ENCODE data around the gene RAB4B.
"Not testable (repeated sequence)": the region's sequence is repeated elsewhere in the genome, so short reads cannot be mapped to it uniquely, and the experiment has no call there.

The RAB4B gene

DNA sequence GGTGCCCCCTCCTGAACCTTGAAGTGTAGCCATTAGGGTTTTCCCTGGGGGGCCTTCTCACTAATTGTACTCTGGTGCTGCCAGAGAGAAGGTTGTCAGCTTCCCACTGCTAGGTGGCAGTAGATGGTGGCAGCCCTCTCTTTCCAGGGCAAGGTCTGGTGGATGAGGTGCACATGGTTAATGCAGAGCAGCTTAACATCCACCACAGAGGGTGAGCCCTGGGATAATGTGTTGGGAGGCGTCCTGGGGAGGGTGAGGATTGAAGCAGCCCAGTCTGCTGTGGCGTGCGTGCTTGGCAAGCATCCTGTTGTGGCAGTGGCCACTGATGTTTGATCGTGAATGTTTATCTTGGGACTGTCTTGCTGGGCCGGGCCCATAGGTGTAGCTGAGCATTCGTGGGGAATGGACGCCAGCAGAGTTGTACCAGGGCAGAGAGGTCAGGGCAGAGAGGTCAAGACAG lies 26.8 kb downstream of the RAB4B start:
- peak in 1 of 2 donors; percentile 40 for DNase-seq

GRCh38 chr19:40805258-40805868 lies 27.3 kb downstream of the RAB4B start:
- peak; percentile 36 to 73 for DNase-seq

DNA sequence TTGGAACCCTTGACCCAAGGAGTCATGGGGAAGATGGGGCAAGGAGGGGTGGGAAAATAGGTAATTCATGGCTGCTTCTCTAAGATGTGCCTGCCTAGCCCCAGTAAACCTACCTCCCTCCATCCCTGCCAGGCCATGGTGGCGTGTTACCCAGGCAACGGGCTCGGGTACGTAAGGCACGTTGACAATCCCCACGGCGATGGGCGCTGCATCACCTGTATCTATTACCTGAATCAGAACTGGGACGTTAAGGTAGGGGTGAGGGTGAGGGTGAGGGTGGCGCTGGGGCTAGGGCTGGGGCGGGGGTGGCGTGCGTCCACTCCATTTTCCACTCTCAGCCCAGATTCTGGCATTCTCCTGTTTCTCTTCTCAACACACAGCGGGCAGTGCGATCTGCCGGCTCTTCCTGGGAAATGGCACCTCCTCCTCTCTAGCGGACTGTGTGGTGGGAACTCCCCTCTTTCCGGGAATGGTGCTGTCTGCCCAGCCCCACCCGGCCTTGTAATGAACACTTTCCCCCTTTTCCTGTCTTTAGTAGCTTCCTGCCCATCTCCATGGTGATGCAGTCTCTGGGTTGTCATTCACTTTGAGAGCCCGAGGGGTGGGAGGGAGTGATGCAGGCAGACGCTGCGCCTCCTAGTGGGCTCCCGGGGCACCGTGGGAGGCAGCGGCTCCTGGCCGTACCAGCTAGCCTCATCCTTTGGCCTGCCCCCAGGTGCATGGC lies 28.5 kb downstream of the RAB4B start:
- peak; percentile 89 to 95 for DNase-seq

- peak in 1 of 2 donors; percentile 46 for DNase-seq
These were observed 29.3 kb downstream of the RAB4B start for GRCh38 chr19:40807147-40808020.

GRCh38 chr19:40808021-40808325 lies 29.9 kb downstream of the RAB4B start:
- no peak for DNase-seq

DNA sequence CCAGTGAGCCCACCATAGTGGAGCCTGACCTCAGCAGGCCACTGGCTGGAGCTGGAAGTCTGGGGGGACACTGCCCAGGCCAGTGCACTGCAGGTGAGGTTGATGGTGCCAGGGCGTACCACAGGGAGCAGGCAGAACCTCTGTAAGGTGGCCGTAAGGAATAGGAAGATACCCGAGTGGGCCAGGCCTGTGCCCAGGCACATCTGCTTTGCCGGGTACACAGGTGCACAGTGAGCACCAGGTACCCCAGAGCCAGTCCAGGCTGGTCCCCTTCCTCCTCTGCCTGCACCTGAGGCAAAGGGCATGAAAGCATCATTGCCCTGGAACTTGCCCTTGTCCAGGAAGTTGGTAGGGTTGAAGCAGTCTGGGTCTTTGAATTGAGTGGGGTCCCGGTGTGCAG lies 30.4 kb downstream of the RAB4B start:
- DNase-seq = no peak

GRCh38 chr19:40809358-40810086 lies 31.5 kb downstream of the RAB4B start:
- no peak for DNase-seq

DNA sequence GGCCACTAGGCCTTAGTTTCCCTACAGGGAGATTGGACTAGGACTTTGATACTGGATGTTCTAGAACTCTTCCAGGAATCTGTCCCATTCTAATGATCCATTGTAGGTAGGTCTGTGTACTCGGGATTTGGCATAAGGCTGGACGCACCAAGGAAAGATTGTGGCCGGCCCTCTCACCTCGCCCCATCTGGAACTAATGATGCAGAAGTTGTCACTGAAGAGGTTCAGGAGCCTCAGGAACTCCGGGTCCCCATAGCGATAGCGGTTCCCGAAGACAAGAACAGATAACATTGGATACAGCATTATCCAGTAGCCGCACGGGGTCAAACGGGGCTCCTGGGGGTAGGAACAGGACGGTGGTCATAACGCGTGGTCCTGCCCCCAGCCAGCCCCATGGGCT lies 32.1 kb downstream of the RAB4B start:
- no peak for DNase-seq

DNA sequence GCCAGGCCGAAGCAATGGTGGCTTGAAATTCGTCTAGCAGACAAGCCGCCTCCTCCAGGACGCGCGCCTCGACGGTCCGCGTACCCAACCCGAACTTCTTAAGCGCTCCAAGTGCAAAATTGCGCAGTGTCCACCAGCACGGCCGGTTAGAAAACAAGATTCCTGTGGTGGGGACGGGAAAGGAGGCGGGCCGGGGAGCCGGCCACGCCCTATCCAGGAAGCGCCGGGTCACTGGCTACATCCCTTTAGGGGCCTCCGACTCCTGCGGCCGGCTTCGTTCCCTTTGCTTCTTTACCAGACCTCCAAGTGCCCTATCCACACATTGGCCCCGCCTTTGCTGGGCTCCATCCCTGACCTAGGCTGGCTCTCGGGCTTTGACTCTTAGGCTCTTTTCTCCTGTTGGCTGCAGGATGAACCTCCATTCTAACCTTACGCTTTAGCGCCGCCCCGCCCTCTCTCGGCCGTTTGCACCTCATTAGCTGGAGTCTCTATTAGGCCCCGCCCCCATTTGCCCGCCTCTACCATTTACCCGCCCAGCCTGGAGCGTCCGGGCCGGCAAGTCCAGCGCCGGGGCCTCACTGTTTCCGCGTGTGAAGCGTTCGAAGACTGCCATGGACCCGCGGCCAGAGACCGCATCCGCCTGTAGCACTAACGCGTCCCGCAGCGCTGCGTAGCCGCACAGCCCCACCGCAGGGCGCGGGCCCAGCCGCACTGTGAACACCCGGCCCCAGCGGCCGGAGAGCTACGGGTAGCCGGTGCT lies 32.8 kb downstream of the RAB4B start:
- DNase-seq = peak; percentile 64 to 67

- peak in 1 of 2 donors; percentile 26 for DNase-seq
These were observed 33.7 kb downstream of the RAB4B start for GRCh38 chr19:40811478-40812341.

DNA sequence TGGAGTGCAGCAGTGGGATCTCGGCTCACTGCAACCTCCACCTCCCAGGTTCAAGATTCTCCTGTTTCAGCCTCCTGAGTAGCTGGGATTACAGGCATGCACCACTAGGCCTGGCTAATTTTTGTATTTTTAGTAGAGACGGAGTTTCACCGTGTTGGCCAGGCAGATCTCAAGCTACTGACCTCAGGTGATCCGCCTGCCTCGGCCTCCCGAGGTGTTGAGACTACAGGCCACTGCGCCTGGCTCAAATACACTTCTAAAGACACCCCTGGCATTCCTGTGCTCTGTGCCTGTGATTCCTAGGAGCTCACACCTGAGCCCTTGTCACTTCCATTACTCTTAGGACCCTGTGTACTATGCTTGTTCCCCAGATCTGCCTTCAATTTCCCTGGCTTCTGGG lies 34.5 kb downstream of the RAB4B start:
- DNase-seq = not testable (repeated sequence)

GRCh38 chr19:40813182-40813581 lies 35.1 kb downstream of the RAB4B start:
- DNase-seq = no peak

DNA sequence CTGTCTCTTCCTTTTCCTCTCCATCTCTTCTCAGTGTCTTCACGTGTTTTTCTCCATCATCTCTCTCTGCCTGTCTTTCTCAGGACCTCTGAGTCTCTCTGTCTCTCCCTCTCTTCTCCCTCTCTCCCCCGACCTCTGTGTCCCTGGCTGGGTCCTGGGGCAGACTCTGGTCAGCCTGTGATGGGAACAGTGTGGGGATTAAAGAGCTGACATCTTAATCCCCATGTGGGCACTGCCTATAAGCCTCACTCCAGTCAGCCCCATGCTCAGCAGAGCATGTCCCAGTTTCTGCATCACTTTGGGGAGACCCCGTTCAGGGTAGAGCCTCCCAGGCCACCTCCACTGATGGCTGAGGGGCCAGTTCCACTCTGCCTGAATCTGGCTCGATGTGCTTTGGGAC lies 37.2 kb downstream of the RAB4B start:
- DNase-seq = no peak

DNA sequence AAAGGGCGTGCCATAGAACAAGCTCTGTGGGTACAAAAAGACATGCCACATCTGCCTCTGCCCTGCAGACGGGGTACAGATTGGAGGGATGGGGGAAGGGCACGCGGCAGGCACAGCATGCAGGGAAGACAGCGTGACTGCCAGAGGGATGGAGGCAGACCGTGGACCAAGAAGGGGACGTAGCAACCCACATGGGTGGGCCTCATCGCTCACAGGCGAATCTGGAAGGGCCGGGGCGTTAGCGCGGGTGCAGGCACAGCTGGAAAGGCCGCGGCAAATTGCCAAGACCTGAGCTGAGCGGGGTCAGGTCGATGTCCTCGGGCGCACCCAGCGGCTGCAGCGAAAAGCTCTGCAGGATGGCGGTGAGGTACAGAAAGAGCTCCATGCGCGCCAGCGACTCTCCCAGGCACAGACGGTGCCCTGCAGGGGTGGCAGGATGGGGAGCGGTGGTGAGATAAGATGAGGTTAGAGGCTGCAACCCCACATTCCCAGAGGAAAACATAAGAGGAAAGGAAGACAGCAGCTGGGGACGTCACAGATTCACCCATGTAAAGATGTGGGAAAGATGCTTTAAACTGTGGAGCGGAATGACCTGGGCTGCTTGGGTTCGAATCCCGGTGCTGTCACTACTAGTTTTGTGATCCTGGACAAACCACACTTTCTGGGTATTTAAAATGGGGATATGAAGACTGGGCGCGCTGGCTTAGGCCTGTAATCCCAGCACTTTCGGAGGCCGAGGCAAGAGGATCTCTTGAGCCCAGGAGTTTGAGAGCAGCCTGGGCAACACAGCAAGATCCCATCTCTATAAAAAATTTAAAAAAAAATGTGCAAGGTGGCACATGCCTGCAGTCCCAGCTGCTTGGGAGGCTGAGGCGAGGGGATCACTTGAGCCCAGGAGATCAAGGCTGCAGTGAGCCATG lies 40.7 kb downstream of the RAB4B start:
- peak; percentile 80 to 86 for DNase-seq

DNA sequence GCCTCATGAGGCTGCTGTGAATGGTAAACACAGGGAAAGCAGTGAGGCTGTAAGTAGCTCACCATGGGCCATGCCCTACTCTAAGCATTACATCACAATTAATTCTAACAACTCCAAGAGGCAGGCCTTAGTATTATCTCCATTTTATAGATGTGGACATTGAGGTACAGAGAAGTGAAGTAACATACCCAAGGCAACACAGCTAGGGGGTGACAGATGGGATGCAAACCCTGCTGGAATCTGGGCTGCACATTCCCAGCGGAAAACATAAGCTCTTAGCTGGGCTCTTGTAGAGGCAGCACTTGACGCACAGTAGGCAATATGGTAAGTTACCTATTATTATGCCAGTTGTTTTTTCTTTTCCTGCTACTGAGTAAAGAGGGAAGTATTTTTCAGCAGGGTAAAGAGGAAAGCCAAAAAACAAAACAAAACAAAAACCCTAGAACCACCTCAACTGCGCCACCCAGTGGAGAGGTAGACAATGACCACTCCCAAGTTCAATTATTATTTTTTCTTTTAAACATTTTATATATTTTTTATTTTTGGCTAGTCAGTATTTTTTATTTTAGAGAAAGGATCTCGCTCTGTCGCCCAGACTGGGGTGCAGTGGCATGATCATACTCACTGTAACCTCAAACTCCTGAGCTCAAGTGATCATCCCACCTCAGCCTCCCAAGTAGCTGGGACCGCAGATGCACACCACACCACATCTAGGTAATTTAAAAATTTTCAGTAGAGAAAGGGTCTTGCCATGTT lies 41.6 kb downstream of the RAB4B start:
- peak; percentile 62 to 76 for DNase-seq

DNA sequence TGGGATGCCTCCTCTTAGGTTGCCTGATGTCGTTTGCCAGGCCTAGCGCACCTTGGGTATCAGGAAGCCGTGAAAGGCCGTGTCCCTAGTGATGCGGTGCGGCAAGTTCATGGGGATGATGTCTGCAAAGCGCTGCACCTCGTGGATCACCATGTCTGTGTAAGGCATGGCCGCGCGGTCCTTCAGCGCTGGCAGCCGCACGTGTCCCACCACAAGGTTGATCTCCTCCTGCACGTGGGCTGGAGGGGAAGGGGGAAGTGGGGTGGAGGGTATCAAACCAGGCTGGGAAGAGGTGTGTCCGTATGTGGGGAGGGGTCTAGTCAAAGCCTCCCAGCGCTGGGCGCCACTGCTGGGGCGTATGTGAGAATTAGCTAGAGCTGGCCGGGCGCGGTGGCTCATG lies 44.1 kb downstream of the RAB4B start:
- DNase-seq = no peak

- not testable (repeated sequence) for DNase-seq
These were observed 44.9 kb downstream of the RAB4B start for GRCh38 chr19:40822704-40823553.

DNA sequence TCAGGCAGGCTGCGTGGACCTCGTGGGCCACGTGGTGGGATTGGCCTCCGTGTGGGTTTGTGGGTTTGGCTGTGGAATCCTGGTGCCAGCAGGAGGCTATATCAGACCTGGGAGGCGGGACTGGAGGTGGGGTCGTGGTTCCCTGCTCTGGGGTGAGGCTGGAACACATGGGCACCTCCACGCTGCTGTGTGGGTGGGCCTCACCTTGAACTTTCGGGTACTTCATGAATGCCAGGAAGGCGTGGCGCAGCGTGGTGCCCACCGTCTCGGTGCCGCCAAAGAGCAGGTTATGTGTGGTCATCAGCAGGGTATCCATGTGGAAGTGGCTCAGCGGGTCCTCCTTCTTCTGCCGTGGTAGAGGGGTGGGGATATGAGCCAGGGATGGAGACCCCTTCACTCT lies 46.9 kb downstream of the RAB4B start:
- not testable (repeated sequence) for DNase-seq
